HG03175 (cell line): Measurements from ENCODE around the gene PARD3B.

Experiments
- ATAC-seq: cut with Tn5 transposase; IDR thresholded peaks from one replicate; pipeline ENCODE4 v1.9.1; 2021; ENCODE audit warnings: mild to moderate bottlenecking, moderate library complexity; ENCODE audit not compliant: unreplicated experiment

PARD3B gene

DNA sequence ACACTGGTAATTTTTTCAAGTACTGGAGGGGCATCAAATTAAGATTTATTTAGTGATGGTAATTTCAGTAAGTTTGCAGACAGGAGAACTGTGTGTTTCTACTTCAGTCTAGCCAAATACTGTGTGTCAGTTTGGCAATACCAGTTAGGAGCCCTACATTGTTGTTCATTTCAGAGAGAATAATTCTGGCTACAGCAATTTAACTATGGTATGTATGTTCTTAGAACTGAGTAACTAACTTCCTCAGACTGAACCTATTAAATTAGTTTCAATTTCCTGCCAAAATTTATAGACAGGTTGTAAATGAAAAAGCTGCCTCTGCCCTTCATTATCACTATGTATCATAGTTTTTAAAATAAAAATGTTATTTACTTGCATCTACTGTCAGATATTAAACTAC lies 332.4 kb downstream of the PARD3B start:
- no peak for ATAC-seq

DNA sequence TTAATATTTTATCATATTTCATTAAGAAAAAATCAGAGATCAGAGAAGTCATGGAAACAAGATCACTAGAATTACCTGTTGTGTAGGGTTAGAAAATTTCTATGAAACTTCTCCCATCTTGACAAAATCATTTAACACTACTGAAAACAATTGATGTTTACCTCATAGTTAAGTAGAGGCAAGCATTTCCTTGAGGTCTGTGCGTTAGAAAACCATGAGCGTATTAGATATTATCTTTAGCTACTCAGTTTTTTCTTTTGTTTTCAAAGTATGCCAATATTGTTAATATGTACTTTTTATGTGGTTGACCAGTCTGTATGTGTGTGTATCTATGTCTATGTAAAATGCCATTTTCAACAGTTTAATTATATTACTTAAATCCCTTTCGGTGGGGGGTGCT lies 335.7 kb downstream of the PARD3B start:
- no peak for ATAC-seq

DNA sequence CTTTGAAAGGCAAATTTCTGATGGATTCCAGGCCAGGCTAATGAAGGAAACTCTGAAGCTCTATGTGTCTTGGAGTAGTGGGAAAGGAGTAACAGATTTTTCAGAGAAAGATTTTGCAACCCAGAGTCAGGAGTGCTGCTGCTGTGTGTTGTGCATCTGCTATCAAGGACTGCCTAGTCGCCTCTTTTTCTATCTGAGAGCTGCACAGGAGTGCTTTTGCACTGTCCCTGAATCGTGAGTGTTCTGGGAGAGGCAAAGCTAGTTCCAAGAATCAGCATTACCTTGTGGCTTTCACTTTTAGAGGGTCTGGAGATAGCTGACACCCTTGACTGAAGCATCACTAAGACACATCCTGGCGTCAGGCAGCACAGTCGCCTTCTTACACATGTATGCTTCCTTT lies 336.4 kb downstream of the PARD3B start:
- no peak for ATAC-seq

DNA sequence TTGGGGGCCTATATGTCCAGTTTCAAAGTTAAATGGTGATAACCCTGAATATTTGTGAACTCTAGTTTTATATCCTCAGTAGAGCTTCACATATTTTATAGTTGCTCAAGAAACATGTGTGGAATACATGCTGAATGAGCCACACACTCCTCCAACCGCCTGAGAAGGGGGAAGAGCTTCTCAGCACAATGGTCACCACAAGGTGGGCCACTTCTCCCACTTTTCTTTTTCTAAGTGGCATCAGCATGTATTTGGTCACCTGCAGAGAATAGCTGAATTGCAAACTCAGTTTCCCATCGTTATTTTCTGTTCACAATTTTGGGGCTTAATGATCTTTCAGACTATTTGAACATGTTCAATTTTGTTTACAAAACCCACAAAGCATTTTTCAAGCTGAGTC lies 340.5 kb downstream of the PARD3B start:
- no peak for ATAC-seq

DNA sequence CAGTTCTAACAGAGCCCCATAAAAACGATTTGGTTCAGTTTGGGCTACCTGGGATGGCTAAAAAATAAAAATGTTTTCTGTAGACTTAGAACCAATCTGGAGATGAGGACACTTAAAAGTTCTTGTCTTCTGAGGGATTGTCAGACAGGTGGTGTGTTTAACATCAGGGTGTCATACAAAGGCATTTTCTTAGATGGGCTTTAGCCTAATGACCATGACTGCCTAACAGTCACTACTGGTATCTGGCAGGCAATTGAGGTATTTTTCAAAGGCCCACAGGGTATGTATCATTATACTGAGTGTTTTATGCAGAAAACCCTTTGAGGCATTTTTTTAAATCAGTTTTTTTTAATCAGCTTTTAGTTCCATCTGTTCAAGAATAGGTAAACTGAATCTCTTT lies 341.4 kb downstream of the PARD3B start:
- ATAC-seq = no peak

DNA sequence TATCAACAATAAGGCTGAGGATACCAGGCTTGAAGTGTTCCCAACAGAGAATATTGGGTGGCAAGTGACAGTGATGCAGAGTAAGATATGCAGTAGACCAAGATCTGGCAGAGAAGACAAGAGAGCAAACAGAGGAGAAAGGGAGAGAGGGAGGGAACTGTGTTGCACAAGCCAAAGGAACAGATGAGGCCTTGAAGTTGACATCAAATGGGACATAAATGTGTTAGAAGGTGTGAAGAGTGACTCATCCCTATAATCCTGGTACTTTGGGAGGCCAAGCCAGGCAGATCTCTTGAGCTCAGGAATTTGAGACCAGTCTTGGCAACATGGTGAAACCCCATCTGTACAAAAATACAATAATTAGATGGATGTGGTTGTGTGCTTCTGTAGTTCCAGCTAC lies 342.9 kb downstream of the PARD3B start:
- ATAC-seq = no peak

DNA sequence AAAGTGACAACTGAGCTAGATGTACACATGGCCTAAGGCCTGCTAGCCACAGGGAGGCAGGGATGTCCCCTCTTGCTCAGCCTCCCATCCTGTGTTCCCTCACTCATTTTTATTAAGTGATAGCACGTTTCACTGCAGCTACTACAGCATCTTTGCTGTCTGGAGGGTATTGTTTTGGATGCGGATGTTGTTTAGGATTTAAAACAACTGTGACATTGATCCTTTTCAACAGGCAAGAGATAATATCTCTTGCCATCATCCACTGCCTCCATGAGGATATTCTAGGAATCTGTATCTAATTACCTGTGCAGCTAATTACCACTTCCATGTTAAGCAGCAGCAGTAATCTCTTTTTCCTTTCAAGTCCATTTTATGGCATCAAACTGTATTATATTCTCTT lies 345.4 kb downstream of the PARD3B start:
- ATAC-seq = no peak

- ATAC-seq = no peak
These were observed 346.5 kb downstream of the PARD3B start for GRCh38 chr2:204891739-204892138.

DNA sequence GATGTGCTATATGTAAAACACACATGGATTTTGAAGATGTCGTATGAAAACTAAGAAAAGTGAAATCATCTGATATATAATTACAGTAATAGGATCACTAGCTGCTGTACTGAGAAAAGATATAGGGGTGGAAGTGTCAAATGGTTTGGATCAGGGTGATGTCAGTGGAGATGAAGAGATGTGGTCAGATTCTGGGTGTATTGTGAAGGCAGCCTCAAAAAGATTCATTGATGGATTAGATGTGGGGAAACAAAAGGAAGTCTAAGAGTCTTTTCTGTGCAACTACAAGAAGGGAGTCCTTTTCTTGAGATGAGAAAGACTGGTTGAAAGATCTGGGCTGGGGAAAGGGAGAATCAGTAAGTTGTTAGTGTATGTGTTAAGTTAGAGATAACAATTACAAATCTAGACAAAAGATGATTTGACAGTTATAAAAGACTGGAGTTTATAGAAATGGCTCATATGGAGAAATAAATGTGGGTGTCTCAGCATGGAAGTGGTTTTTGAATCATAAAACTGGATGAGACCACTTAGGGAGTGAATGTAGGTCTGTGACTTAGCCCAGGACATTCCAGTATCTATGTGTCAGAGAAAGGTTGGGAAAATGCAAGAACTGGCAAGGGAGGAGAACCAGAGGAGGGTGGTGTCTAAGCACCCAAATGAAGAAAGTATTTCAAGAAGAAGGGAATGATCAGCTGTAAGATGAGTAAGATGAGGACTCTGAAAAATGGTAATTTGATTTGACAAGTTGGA lies 347.4 kb downstream of the PARD3B start:
- no peak for ATAC-seq

- ATAC-seq = no peak
These were observed 350.9 kb downstream of the PARD3B start for GRCh38 chr2:204896146-204896545.

DNA sequence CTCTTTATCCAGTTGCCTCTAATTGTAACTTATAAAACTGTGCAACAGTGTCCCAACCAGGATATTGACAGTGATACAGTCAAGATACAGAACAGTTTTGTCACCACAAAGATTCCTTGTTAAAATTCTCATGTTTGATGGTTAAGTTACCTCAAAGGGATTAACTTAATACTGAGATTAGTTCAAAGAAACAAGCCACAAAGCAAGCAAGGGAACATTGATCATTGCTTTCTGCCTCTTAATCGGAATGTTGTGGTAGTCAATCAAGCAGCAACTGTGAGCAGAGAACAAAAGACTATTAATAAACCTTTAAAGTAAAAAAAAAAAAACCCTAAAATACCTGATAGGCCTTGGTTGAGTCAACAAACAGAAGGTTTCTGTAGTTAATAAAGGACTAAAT lies 352.3 kb downstream of the PARD3B start:
- ATAC-seq = no peak

DNA sequence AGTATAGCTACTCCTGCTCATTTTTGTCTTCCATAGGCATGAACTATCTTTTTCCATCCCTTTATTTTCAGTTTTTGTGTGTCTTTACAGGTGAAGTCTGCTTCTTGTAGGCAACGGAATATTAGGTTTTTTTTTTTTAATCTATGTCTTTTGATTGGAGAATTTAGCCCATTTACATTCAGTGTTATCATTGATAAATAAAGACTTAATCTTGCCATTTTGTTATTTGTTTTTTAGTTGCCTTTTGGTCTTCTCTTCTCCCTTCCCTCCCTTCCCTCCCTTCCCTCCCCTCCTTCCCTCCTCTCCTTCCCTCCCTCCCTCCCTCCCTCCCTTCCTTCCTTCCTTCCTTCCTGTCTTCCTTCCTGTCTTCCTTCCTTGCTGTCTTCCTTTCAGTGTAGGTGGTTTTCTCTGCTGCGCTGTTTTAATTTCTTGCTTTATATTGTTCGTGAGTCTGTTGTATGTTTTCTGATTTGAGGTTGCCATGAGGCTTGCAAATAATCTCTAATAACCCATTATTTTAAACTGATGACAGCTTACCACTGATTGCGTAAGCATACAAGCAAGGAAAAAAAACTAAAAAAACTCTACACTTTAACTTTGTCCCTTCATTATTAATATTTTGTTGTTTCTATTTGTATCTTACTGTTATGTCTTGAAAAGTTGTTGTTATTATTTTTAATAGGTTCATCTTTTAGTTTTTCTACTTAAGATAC lies 353.8 kb downstream of the PARD3B start:
- ATAC-seq = no peak

GRCh38 chr2:204899983-204900382 lies 354.7 kb downstream of the PARD3B start:
- ATAC-seq = no peak

DNA sequence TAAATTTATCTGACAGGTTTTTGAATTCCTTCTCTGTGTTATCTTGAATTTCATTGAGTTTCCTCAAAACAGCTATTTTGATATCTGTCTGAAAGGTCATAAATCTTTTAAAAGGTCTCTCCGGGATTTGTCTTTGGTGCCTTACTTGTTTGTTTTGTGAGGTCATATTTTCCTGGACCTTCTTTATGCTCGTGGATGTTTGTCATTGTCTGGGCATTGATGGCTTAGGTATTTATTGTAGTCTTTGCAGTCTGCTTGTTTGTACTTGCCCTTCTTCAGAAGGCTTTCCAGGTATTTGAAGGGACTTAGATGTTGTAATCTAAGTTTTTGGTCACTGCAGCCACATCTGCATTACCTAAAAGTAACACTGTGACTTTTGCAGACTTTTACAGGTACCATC lies 355.2 kb downstream of the PARD3B start:
- no peak for ATAC-seq

DNA sequence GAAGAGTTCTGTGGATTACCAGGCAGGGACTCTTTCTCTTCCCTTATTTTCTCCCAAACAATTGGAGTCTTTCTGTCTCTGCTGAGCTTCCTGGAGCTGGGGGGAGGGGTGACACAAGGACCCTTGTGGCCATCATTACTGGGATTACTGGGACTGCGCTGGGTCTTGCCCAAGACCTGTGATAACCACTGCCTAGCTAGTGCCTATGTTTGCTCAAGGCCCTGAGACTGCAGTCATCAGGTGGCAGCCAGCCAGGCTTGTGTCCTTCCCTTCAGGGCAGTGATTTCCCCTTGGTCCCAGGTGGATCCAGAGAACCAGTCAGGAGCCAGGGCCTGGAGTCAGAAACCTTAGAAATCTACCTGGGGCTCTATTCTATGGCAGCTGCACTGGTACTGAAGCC lies 355.6 kb downstream of the PARD3B start:
- no peak for ATAC-seq

GRCh38 chr2:204901591-204901990 lies 356.3 kb downstream of the PARD3B start:
- ATAC-seq = no peak

DNA sequence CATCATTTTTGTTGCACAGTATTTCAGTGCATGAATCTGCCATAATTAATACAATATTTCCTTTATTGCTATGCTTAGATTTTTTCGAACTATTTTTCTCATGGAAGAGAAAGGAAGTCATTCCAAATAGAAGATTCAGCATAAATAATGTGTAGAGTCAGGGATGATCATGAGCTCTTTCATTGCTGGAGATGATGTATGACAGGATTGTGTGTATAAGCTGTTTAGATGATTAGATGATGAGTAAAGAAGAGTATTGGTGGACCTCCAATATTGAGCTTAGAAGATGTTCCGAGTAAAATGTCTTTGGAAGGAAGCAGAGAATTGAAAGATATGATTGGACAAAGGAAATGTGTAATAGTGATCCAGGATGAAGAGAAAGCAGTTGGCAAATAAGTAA lies 364.5 kb downstream of the PARD3B start:
- ATAC-seq = no peak

DNA sequence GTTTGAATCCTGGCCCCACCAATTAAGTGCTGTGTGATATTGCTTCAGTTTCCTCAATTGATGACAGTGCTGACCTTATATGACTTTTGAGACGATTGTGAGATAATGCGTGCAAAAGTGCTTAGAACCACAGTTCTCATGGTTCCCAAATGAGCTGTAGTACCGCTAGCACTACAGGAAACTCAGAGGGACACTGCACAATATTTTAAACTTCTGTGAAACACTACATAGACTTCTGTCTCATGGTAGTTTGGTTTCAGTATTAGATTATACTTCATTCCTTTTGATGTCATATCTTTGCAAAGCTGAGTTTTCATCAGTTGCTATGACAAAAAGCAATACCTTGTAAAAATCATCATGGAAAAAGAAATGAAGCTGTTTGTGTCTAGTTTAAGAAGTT lies 368.0 kb downstream of the PARD3B start:
- ATAC-seq = no peak

GRCh38 chr2:204913854-204914464 lies 368.7 kb downstream of the PARD3B start:
- no peak for ATAC-seq

- no peak for ATAC-seq
These were observed 369.4 kb downstream of the PARD3B start for GRCh38 chr2:204914708-204915107.

DNA sequence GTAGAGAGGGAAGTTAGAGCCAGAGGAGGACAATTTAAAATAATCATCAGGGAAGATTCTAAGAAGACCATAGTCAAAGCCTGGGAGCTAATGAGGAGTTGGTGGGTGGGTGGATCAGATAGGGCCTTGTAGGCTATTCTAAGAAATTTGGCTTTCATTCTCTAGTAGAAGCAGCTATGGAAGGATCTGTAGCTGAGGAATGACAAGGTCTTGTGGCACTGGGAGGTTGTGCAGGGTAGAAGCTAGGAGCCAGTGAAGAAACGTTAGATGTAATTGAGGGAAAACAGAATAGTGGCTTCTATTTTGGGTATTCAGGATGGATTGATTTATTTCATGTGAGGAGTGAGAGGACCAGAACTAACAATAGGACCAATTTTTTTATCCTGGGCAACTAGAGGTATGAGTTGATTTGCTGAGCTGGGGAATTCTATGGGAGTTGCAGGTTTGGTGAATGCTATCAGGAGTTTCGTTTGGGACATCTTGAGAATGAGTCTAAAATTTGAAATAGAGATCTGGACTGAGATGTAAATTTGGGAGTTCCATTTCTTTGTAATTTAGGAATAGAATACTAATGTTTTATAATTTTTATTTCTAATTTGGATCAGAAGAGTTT lies 371.9 kb downstream of the PARD3B start:
- no peak for ATAC-seq

DNA sequence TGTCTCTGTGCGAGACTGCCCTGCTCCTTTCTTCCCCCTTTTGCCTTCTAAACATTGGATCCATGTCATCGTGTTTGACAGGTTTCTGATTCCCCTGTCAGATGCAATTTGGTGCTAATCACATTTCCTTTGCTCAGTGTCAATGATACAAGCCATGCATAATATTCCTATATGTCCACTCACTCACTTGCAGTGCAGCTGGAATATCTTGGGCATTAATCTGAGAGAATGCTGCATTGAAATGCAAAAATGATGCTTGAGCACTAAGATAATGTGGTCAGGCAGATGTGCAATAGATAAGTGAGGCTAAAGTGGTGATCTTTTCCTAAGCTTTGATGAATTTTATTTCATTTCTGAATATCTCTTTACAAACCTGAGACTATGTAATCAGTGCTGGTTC lies 375.5 kb downstream of the PARD3B start:
- ATAC-seq = no peak
